HepG2 (cell line): ENCODE results near the gene C20orf141. TPM values are rescaled to one million over a fixed set of nuclear protein-coding genes. Genes with fewer than 3 reads are reported as not detected.

Experiments
- AGO1 ChIP-seq: fragments of 200-400 bp; formaldehyde crosslinking; IDR thresholded peaks from 2 replicates; pipeline ENCODE4 v1.6.1; 2017; ENCODE audit warnings: mild to moderate bottlenecking, low read depth, low read length, moderate library complexity; ENCODE audit not compliant: poor library complexity, severe bottlenecking
- CENPT ChIP-seq: sonication (generic); formaldehyde crosslinking; IDR thresholded peaks from 2 replicates; pipeline ENCODE4 v1.8.0; 2022; ENCODE audit warnings: low read depth, mild to moderate bottlenecking, moderate library complexity, missing genetic modification reagents
- GATAD1 ChIP-seq: IDR thresholded peaks from 2 replicates; pipeline ENCODE4 v1.6.1; 2016; ENCODE audit warnings: missing genetic modification reagents, missing compliant biosample characterization
- HDAC6 ChIP-seq: fragments of 200-600 bp; sonication (generic); IDR thresholded peaks from 2 replicates; pipeline ENCODE4 v1.7.0; 2017; ENCODE audit warnings: mild to moderate bottlenecking, antibody characterized with exemption, low read length, low read depth
- HNRNPH1 ChIP-seq: fragments of 200-400 bp; formaldehyde crosslinking; optimal IDR thresholded peaks from 2 replicates; pipeline ENCODE3; 2017; ENCODE audit warnings: mild to moderate bottlenecking, low read depth, low read length
- HNRNPL ChIP-seq: fragments of 200-400 bp; formaldehyde crosslinking; IDR thresholded peaks from 2 replicates; pipeline ENCODE4 v1.6.1; 2017; ENCODE audit warnings: mild to moderate bottlenecking, low read depth, low read length
- MYC ChIP-seq: sonication (generic); formaldehyde crosslinking; IDR thresholded peaks from 2 replicates; pipeline ENCODE4 v1.9.0; 2021; ENCODE audit warnings: missing genetic modification reagents, borderline replicate concordance
- NFE2 ChIP-seq: sonication (generic); formaldehyde crosslinking; IDR thresholded peaks from 2 replicates; pipeline ENCODE4 v1.4.0; 2020; ENCODE audit warnings: missing genetic modification reagents
- SIN3A ChIP-seq: IDR thresholded peaks from 2 replicates; pipeline ENCODE4 v1.6.1; 2011; ENCODE audit warnings: low read depth, mild to moderate bottlenecking, control low read depth, low read length, borderline replicate concordance
- SNAPC2 ChIP-seq: sonication (generic); formaldehyde crosslinking; IDR thresholded peaks from 2 replicates; pipeline ENCODE4 v1.8.1; 2022; ENCODE audit warnings: mild to moderate bottlenecking, missing genetic modification reagents
- SRF ChIP-seq: IDR thresholded peaks from 2 replicates; pipeline ENCODE4 v1.6.1; 2011; ENCODE audit warnings: mild to moderate bottlenecking, low read depth, low read length, moderate library complexity
- SRSF4 ChIP-seq: fragments of 200-400 bp; formaldehyde crosslinking; IDR thresholded peaks from one replicate; pipeline ENCODE4 v1.6.1; 2018; ENCODE audit warnings: mild to moderate bottlenecking, low read depth, low read length, moderate library complexity; ENCODE audit not compliant: poor library complexity, severe bottlenecking
- STAT5B ChIP-seq: sonication (generic); formaldehyde crosslinking; IDR thresholded peaks from 2 replicates; pipeline ENCODE4 v1.4.0; 2020; ENCODE audit warnings: missing genetic modification reagents
- ZFP36L1 ChIP-seq: sonication (generic); formaldehyde crosslinking; IDR thresholded peaks from 2 replicates; pipeline ENCODE4 v1.8.0; 2022; ENCODE audit warnings: mild to moderate bottlenecking, missing genetic modification reagents, moderate library complexity
- ZMAT3 ChIP-seq: sonication (generic); formaldehyde crosslinking; conservative IDR thresholded peaks from 2 replicates; pipeline ENCODE4 v1.7.0; 2021; ENCODE audit warnings: missing genetic modification reagents
- ZNF136 ChIP-seq: sonication (generic); formaldehyde crosslinking; IDR thresholded peaks from 2 replicates; pipeline ENCODE4 v1.8.1; 2022; ENCODE audit warnings: low read depth, mild to moderate bottlenecking, moderate library complexity, missing genetic modification reagents
- ZNF296 ChIP-seq: sonication (generic); formaldehyde crosslinking; conservative IDR thresholded peaks from 2 replicates; pipeline ENCODE4 v1.5.0; 2020; ENCODE audit warnings: mild to moderate bottlenecking, missing genetic modification reagents
- ZNF34 ChIP-seq: sonication (generic); formaldehyde crosslinking; IDR thresholded peaks from 2 replicates; pipeline ENCODE4 v1.4.0; 2020; ENCODE audit warnings: mild to moderate bottlenecking, missing genetic modification reagents, borderline replicate concordance
- ZNF468 ChIP-seq: sonication (generic); formaldehyde crosslinking; IDR thresholded peaks from 2 replicates; pipeline ENCODE4 v1.8.0; 2022; ENCODE audit warnings: mild to moderate bottlenecking, moderate library complexity, missing genetic modification reagents
- ZNF546 ChIP-seq: sonication (generic); formaldehyde crosslinking; conservative IDR thresholded peaks from 2 replicates; pipeline ENCODE4 v1.8.1; 2023; ENCODE audit warnings: mild to moderate bottlenecking, missing genetic modification reagents
- ZNF619 ChIP-seq: sonication (generic); formaldehyde crosslinking; IDR thresholded peaks from 2 replicates; pipeline ENCODE4 v1.4.0; 2020; ENCODE audit warnings: mild to moderate bottlenecking, missing genetic modification reagents
- ZNF747 ChIP-seq: sonication (generic); formaldehyde crosslinking; IDR thresholded peaks from 2 replicates; pipeline ENCODE4 v1.8.1; 2023; ENCODE audit warnings: missing genetic modification reagents, mild to moderate bottlenecking, borderline replicate concordance
- ZNF788 ChIP-seq: sonication (generic); formaldehyde crosslinking; IDR thresholded peaks from 2 replicates; pipeline ENCODE4 v1.5.0; 2020; ENCODE audit warnings: mild to moderate bottlenecking, missing genetic modification reagents, borderline replicate concordance
- polyA plus RNA-seq, 8 experiments: library from polyadenylated mRNA; depleted of rRNA in 3 of 8; stranded (reverse) in 7 of 8; unstranded in 1 of 8; fragments of >200 nt; fragmentation: Illumina TruSeq in 4 of 8; extraction: Trizol in 4 of 8; gene quantifications; 2 replicates each; pipeline versions ENCODE4 v1.2.1 to v1.2.3, GENCODE V29; 2011 to 2016; ENCODE audit warnings: low read depth in 4 of 8, missing spikeins in 1 of 8, mixed read lengths in 1 of 8; ENCODE audit not compliant: insufficient read depth in 1 of 8
- total RNA-seq, 5 experiments: library from RNA; depleted of rRNA; stranded (reverse); fragments of >200 nt; fragmentation: Illumina TruSeq; extraction: Trizol; gene quantifications; 2 replicates each; pipeline ENCODE4 v1.2.3, GENCODE V29; 2016; ENCODE audit warnings: low read depth in 1 of 5
- TF ChIP-seq, protein P1 (sequence below): sonication (generic); formaldehyde crosslinking; IDR thresholded peaks from 2 replicates; pipeline ENCODE4 v1.4.0; 2020; ENCODE audit warnings: missing genetic modification reagents
- TF ChIP-seq, protein P2 (sequence below): sonication (generic); formaldehyde crosslinking; IDR thresholded peaks from 2 replicates; pipeline ENCODE4 v1.5.0; 2020; ENCODE audit warnings: missing genetic modification reagents, mild to moderate bottlenecking, borderline replicate concordance
- TF ChIP-seq, protein P3 (sequence below): sonication (generic); formaldehyde crosslinking; IDR thresholded peaks from 2 replicates; pipeline ENCODE4 v1.8.1; 2023; ENCODE audit warnings: missing genetic modification reagents, mild to moderate bottlenecking, borderline replicate concordance

Gene C20orf141
- total and polyA plus RNA-seq, 2 of the 13 experiments (the other 11 are each of a cell fraction or from before 2014, with no cell fraction given) = not detected

- peak; percentile 98 for TF ChIP-seq MYC (CRISPR knock-in tag)
- TF ChIP-seq ZNF296 = peak; percentile 34
- TF ChIP-seq, protein P1, sequence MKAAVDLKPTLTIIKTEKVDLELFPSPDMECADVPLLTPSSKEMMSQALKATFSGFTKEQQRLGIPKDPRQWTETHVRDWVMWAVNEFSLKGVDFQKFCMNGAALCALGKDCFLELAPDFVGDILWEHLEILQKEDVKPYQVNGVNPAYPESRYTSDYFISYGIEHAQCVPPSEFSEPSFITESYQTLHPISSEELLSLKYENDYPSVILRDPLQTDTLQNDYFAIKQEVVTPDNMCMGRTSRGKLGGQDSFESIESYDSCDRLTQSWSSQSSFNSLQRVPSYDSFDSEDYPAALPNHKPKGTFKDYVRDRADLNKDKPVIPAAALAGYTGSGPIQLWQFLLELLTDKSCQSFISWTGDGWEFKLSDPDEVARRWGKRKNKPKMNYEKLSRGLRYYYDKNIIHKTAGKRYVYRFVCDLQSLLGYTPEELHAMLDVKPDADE (CRISPR knock-in tag) = peak; percentile 78; the same call in 1 of the 2 replicates
- TF ChIP-seq SNAPC2 (CRISPR knock-in tag) = peak; percentile 98
- TF ChIP-seq, protein P2, sequence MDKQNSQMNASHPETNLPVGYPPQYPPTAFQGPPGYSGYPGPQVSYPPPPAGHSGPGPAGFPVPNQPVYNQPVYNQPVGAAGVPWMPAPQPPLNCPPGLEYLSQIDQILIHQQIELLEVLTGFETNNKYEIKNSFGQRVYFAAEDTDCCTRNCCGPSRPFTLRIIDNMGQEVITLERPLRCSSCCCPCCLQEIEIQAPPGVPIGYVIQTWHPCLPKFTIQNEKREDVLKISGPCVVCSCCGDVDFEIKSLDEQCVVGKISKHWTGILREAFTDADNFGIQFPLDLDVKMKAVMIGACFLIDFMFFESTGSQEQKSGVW (CRISPR knock-in tag) = no peak
- peak; percentile 92 for TF ChIP-seq ZNF788 (CRISPR knock-in tag)
- no peak for TF ChIP-seq HNRNPH1
- TF ChIP-seq ZNF546 = peak; percentile 99
- no peak for TF ChIP-seq STAT5B (CRISPR knock-in tag)
- no peak for TF ChIP-seq ZFP36L1 (CRISPR knock-in tag)
- TF ChIP-seq SRF = no peak
- peak; percentile 95 for TF ChIP-seq GATAD1 (CRISPR knock-in tag)
- peak; percentile 88; the same call in 1 of the 2 replicates for TF ChIP-seq SIN3A
- TF ChIP-seq CENPT = peak; percentile 53; the same call in 1 of the 2 replicates
- 0 out of 2 replicates have a peak, but pooled peaks have one; percentile 23 for TF ChIP-seq NFE2 (CRISPR knock-in tag)
- peak; percentile 97 for TF ChIP-seq ZNF747 (CRISPR knock-in tag)
- TF ChIP-seq SRSF4 = no peak
- TF ChIP-seq ZNF619 (CRISPR knock-in tag) = peak; percentile 92; the same call in 1 of the 2 replicates
- peak; percentile 65 for TF ChIP-seq AGO1
- TF ChIP-seq HNRNPL = no peak
- TF ChIP-seq, protein P3, sequence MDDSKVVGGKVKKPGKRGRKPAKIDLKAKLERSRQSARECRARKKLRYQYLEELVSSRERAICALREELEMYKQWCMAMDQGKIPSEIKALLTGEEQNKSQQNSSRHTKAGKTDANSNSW (CRISPR knock-in tag) = peak; percentile 90; the same call in 1 of the 2 replicates
- TF ChIP-seq ZMAT3 = peak; percentile 98
- TF ChIP-seq HDAC6 = no peak
- peak; percentile 95 for TF ChIP-seq ZNF136 (CRISPR knock-in tag)
- TF ChIP-seq ZNF34 (CRISPR knock-in tag) = peak; percentile 77
- peak; percentile 81; the same call in 1 of the 2 replicates for TF ChIP-seq ZNF468 (CRISPR knock-in tag)
These were observed 25.6 kb downstream of the C20orf141 start, which contains the start of the genes PCED1A and VPS16 (continued) for GRCh38 chr20:2840138-2840966.
